ENCODE measurements around the gene NF2.

NF2 gene

DNA sequence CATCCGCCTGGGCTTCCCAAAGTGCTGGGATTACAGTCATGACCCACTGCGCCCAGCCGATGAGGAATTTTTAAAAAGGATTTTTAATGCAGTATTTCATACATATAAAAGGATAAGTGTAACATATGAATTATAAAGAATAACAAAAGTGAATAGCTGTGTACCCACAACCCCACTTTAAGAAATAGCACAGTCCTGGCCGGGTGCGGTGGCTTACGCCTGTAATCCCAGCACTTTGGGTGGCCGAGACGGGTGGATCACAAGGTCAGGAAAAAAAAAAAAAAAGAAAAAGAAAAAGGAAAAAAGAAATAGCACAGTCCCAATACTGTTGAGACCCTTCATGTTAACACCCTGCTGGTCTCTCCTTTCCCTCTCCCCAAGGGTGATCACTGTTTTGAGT is 62.1 kb downstream of the NF2 start (continued):
- TF ChIP-seq, protein P1, sequence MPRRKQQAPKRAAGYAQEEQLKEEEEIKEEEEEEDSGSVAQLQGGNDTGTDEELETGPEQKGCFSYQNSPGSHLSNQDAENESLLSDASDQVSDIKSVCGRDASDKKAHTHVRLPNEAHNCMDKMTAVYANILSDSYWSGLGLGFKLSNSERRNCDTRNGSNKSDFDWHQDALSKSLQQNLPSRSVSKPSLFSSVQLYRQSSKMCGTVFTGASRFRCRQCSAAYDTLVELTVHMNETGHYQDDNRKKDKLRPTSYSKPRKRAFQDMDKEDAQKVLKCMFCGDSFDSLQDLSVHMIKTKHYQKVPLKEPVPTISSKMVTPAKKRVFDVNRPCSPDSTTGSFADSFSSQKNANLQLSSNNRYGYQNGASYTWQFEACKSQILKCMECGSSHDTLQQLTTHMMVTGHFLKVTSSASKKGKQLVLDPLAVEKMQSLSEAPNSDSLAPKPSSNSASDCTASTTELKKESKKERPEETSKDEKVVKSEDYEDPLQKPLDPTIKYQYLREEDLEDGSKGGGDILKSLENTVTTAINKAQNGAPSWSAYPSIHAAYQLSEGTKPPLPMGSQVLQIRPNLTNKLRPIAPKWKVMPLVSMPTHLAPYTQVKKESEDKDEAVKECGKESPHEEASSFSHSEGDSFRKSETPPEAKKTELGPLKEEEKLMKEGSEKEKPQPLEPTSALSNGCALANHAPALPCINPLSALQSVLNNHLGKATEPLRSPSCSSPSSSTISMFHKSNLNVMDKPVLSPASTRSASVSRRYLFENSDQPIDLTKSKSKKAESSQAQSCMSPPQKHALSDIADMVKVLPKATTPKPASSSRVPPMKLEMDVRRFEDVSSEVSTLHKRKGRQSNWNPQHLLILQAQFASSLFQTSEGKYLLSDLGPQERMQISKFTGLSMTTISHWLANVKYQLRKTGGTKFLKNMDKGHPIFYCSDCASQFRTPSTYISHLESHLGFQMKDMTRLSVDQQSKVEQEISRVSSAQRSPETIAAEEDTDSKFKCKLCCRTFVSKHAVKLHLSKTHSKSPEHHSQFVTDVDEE (CRISPR knock-in tag; IDR thresholded peaks at IDR 0.05), result no peak
- no peak for TF ChIP-seq PPARA (CRISPR knock-in tag; IDR thresholded peaks at IDR 0.05; ENCODE audit: borderline replicate concordance)
- TF ChIP-seq SNAI2 (CRISPR knock-in tag; IDR thresholded peaks at IDR 0.05), result no peak
- TF ChIP-seq GLIS3 (CRISPR knock-in tag; IDR thresholded peaks at IDR 0.05), result no peak

DNA sequence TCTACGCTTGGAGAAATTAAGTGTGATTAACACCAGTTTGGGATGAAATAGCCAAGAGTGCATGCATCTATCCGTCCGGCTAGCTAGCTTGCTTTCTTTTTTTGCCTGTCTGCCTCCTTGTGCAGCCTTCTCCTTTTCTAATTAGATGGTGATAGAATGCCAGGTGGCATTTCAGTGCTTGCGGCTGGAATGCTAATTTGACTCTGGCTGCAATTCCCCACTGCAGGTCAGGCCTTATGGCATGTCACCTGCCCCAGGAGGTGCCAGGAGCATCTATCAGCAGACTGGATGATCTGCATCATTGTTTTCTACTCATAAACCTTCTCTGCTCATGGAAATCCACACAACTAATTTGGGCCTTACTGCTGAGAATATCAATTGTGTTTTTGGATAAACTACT is 65.2 kb downstream of the NF2 start:
- TF ChIP-seq ZNF70 (CRISPR knock-in tag; IDR thresholded peaks at IDR 0.05) (no peak), TOX (CRISPR knock-in tag; IDR thresholded peaks at IDR 0.05; ENCODE audit: borderline replicate concordance) (no peak), ARNTL (CRISPR knock-in tag; IDR thresholded peaks at IDR 0.05; ENCODE audit: borderline replicate concordance, low read depth) (no peak), BACH2 (CRISPR knock-in tag; IDR thresholded peaks at IDR 0.05; ENCODE audit: borderline replicate concordance) (no peak)
- TF ChIP-seq, protein P1 (CRISPR knock-in tag; IDR thresholded peaks at IDR 0.05), result no peak
- TF ChIP-seq, protein P2, sequence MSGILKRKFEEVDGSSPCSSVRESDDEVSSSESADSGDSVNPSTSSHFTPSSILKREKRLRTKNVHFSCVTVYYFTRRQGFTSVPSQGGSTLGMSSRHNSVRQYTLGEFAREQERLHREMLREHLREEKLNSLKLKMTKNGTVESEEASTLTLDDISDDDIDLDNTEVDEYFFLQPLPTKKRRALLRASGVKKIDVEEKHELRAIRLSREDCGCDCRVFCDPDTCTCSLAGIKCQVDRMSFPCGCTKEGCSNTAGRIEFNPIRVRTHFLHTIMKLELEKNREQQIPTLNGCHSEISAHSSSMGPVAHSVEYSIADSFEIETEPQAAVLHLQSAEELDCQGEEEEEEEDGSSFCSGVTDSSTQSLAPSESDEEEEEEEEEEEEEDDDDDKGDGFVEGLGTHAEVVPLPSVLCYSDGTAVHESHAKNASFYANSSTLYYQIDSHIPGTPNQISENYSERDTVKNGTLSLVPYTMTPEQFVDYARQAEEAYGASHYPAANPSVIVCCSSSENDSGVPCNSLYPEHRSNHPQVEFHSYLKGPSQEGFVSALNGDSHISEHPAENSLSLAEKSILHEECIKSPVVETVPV (CRISPR knock-in tag; IDR thresholded peaks at IDR 0.05), result no peak
- TF ChIP-seq, protein P3, sequence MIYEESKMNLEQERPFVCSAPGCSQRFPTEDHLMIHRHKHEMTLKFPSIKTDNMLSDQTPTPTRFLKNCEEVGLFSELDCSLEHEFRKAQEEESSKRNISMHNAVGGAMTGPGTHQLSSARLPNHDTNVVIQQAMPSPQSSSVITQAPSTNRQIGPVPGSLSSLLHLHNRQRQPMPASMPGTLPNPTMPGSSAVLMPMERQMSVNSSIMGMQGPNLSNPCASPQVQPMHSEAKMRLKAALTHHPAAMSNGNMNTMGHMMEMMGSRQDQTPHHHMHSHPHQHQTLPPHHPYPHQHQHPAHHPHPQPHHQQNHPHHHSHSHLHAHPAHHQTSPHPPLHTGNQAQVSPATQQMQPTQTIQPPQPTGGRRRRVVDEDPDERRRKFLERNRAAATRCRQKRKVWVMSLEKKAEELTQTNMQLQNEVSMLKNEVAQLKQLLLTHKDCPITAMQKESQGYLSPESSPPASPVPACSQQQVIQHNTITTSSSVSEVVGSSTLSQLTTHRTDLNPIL (CRISPR knock-in tag; IDR thresholded peaks at IDR 0.05; ENCODE audit: low read depth), result no peak
- TF ChIP-seq, protein P4, sequence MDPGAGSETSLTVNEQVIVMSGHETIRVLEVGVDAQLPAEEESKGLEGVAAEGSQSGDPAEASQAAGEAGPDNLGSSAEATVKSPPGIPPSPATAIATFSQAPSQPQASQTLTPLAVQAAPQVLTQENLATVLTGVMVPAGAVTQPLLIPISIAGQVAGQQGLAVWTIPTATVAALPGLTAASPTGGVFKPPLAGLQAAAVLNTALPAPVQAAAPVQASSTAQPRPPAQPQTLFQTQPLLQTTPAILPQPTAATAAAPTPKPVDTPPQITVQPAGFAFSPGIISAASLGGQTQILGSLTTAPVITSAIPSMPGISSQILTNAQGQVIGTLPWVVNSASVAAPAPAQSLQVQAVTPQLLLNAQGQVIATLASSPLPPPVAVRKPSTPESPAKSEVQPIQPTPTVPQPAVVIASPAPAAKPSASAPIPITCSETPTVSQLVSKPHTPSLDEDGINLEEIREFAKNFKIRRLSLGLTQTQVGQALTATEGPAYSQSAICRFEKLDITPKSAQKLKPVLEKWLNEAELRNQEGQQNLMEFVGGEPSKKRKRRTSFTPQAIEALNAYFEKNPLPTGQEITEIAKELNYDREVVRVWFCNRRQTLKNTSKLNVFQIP (CRISPR knock-in tag; IDR thresholded peaks at IDR 0.05; ENCODE audit: borderline replicate concordance, low read depth), result no peak
- no peak for ATAC-seq

DNA sequence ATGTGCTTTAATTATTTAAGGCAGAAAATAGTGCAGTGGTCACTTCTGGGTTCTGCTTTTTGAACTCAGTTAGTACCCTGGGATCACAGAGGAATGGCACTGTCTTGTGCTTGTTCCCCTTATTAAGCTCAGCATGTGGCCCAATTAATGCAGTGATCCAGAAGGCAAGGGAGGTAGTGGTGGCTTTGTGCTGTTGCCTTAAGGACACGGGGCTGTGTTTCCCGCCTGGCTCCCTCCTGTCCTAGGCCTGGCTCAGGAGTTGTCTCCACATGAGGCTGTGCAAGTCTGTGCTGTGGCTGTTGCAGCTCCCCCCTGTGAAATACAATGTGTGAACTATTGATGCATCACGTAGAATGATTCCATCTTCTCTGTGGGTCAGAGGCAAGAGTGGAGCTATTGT is 67.2 kb downstream of the NF2 start:
- ATAC-seq, result no peak
- TF ChIP-seq ESRRG (CRISPR knock-in tag; IDR thresholded peaks at IDR 0.05) (no peak), ZFP30 (CRISPR knock-in tag; IDR thresholded peaks at IDR 0.05) (no peak), TCF4 (CRISPR knock-in tag; IDR thresholded peaks at IDR 0.05; ENCODE audit: borderline replicate concordance) (no peak), ZFP3 (CRISPR knock-in tag; IDR thresholded peaks at IDR 0.05) (no peak), TOX (CRISPR knock-in tag; IDR thresholded peaks at IDR 0.05; ENCODE audit: borderline replicate concordance) (no peak), CSDC2 (CRISPR knock-in tag; IDR thresholded peaks at IDR 0.05) (no peak), ISL1 (CRISPR knock-in tag; IDR thresholded peaks at IDR 0.05) (no peak), ZNF565 (CRISPR knock-in tag; conservative IDR thresholded peaks at IDR 0.05; ENCODE audit: low read depth) (no peak), ZNF70 (CRISPR knock-in tag; IDR thresholded peaks at IDR 0.05) (no peak)
- TF ChIP-seq, protein P5, sequence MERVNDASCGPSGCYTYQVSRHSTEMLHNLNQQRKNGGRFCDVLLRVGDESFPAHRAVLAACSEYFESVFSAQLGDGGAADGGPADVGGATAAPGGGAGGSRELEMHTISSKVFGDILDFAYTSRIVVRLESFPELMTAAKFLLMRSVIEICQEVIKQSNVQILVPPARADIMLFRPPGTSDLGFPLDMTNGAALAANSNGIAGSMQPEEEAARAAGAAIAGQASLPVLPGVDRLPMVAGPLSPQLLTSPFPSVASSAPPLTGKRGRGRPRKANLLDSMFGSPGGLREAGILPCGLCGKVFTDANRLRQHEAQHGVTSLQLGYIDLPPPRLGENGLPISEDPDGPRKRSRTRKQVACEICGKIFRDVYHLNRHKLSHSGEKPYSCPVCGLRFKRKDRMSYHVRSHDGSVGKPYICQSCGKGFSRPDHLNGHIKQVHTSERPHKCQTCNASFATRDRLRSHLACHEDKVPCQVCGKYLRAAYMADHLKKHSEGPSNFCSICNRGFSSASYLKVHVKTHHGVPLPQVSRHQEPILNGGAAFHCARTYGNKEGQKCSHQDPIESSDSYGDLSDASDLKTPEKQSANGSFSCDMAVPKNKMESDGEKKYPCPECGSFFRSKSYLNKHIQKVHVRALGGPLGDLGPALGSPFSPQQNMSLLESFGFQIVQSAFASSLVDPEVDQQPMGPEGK (CRISPR knock-in tag; IDR thresholded peaks at IDR 0.05; ENCODE audit: borderline replicate concordance), result no peak
- TF ChIP-seq, protein P1 (CRISPR knock-in tag; IDR thresholded peaks at IDR 0.05), result no peak
- TF ChIP-seq, protein P2 (CRISPR knock-in tag; IDR thresholded peaks at IDR 0.05), result no peak

All from SK-N-SH treated with all-trans-retinoic acid at 6 μM for 48 hours (cell line).